ENCODE results near the gene GPX4. TPM values are rescaled to one million over a fixed set of nuclear protein-coding genes. Genes with fewer than 3 reads are reported as not detected.

The GPX4 gene
- total and polyA plus RNA-seq, 9 of the 15 experiments (the other 6 are each of a cell fraction or from before 2014, with no cell fraction given), result 61.4 to 661 (median 349) TPM

GRCh38 chr19:1072371-1073015 is 31.3 kb upstream of the GPX4 start (continued):
- no peak for TF ChIP-seq STAT5B (CRISPR knock-in tag; IDR thresholded peaks at IDR 0.05)
- TF ChIP-seq ETS2 (tag; IDR thresholded peaks at IDR 0.05; ENCODE audit: borderline replicate concordance, poor library complexity, severe bottlenecking), result no peak
- no peak for TF ChIP-seq ZNF197 (CRISPR knock-in tag; IDR thresholded peaks at IDR 0.05; ENCODE audit: low read depth)
- no peak for TF ChIP-seq SRSF1 (IDR thresholded peaks at IDR 0.05; ENCODE audit: low read depth, low read length)
- no peak for TF ChIP-seq PHB2 (IDR thresholded peaks at IDR 0.05; ENCODE audit: low read depth)
- no peak for TF ChIP-seq RNF219 (CRISPR knock-in tag; IDR thresholded peaks at IDR 0.05)
- no peak for TF ChIP-seq ZNF79 (CRISPR knock-in tag; IDR thresholded peaks at IDR 0.05; ENCODE audit: low read depth)
- no peak for TF ChIP-seq NELFE (IDR thresholded peaks at IDR 0.05; ENCODE audit: insufficient read depth, insufficient read length)
- no peak for TF ChIP-seq MAX (CRISPR knock-in tag; IDR thresholded peaks at IDR 0.05)
- no peak for TF ChIP-seq EP300 (IDR thresholded peaks at IDR 0.05; ENCODE audit: low read length)
- TF ChIP-seq POLR3A (IDR thresholded peaks at IDR 0.05; ENCODE audit: borderline replicate concordance, extremely low read depth, insufficient read depth, insufficient read length), result no peak
- peak in 1 of 2 experiments; percentile 17; a peak in 1 of 4 replicates for TF ChIP-seq HDAC1 (IDR thresholded peaks at IDR 0.05)
- no peak for TF ChIP-seq CHD1 (IDR thresholded peaks at IDR 0.05; ENCODE audit: low read length)
- no peak for TF ChIP-seq FOXM1 (IDR thresholded peaks at IDR 0.05; ENCODE audit: low read depth)
- no peak for TF ChIP-seq FOXM1 (CRISPR knock-in tag; IDR thresholded peaks at IDR 0.05; ENCODE audit: low read depth)
- TF ChIP-seq BRD4 (IDR thresholded peaks at IDR 0.05), result no peak
- TF ChIP-seq ZNF766 (CRISPR knock-in tag; conservative IDR thresholded peaks at IDR 0.05), result no peak
- TF ChIP-seq LCOR (CRISPR knock-in tag; IDR thresholded peaks at IDR 0.05), result no peak
- TF ChIP-seq ZKSCAN1 (IDR thresholded peaks at IDR 0.05; ENCODE audit: low read depth, low read length), result no peak
- no peak for TF ChIP-seq TRIM24 (IDR thresholded peaks at IDR 0.05)
- TF ChIP-seq ARID4B (CRISPR knock-in tag; IDR thresholded peaks at IDR 0.05), result no peak
- peak; percentile 32 for TF ChIP-seq RBM39 (optimal IDR thresholded peaks at IDR 0.05; ENCODE audit: low read depth, low read length)
- TF ChIP-seq TOE1 (IDR thresholded peaks at IDR 0.05; ENCODE audit: borderline replicate concordance), result no peak
- no peak for TF ChIP-seq TOE1 (CRISPR knock-in tag; IDR thresholded peaks at IDR 0.05; ENCODE audit: borderline replicate concordance, low read depth)
